Smooth muscle cell (in vitro differentiated cells): ENCODE data around the gene NCAPD3. TPM values are rescaled to one million over a fixed set of nuclear protein-coding genes. Genes with fewer than 3 reads are reported as not detected.

Experiments
- DNase-seq: peaks from one replicate; lab custom pipeline; 2025; ENCODE audit not compliant: unreplicated experiment; lab: John Stamatoyannopoulos, UW
- H2AFZ ChIP-seq: fragments of 200-600 bp; sonication (generic); 2 replicates; pipeline ENCODE4 v1.6.0; 2016; ENCODE audit warnings: antibody characterized with exemption, low read depth, mild to moderate bottlenecking
- H3F3A ChIP-seq: fragments of 200-600 bp; sonication (generic); 2 replicates; pipeline ENCODE4 v1.6.0; 2017; ENCODE audit warnings: antibody characterized with exemption, low read depth
- H3K27ac ChIP-seq: fragments of 200-600 bp; sonication (generic); 2 replicates; pipeline ENCODE4 v1.5.1; 2016; ENCODE audit warnings: low read depth, mild to moderate bottlenecking
- H3K27me3 ChIP-seq: fragments of 200-600 bp; sonication (generic); 2 replicates; pipeline ENCODE4 v1.6.1; 2016; ENCODE audit warnings: low read depth, mild to moderate bottlenecking
- H3K36me3 ChIP-seq: fragments of 200-600 bp; sonication (generic); 2 replicates; pipeline ENCODE4 v1.5.1; 2016; ENCODE audit warnings: low read depth
- H3K4me1 ChIP-seq: fragments of 200-600 bp; sonication (generic); 2 replicates; pipeline ENCODE4 v1.5.1; 2016; ENCODE audit warnings: low read depth
- H3K4me2 ChIP-seq: fragments of 200-600 bp; sonication (generic); 2 replicates; pipeline ENCODE4 v1.6.0; 2016; ENCODE audit warnings: mild to moderate bottlenecking
- H3K4me3 ChIP-seq: fragments of 200-600 bp; sonication (generic); 2 replicates; pipeline ENCODE4 v1.5.1; 2016; ENCODE audit warnings: mild to moderate bottlenecking
- H3K79me2 ChIP-seq: fragments of 200-600 bp; sonication (generic); 2 replicates; pipeline ENCODE4 v1.6.0; 2016; ENCODE audit warnings: low read depth, mild to moderate bottlenecking
- H3K9ac ChIP-seq: fragments of 200-600 bp; sonication (generic); 2 replicates; pipeline ENCODE4 v1.6.0; 2016; ENCODE audit warnings: low read depth
- H3K9me3 ChIP-seq: fragments of 200-600 bp; sonication (generic); replicated peaks from 2 replicates; pipeline ENCODE4 v1.5.1; 2016; ENCODE audit warnings: low read depth
- H4K20me1 ChIP-seq: fragments of 200-600 bp; sonication (generic); 2 replicates; pipeline ENCODE4 v1.6.0; 2016; ENCODE audit warnings: low read depth
- CTCF ChIP-seq: fragments of 200-600 bp; sonication (generic); IDR thresholded peaks from 2 replicates; pipeline ENCODE4 v1.5.1; 2017; ENCODE audit warnings: borderline replicate concordance, mild to moderate bottlenecking, antibody characterized with exemption; ENCODE audit not compliant: insufficient read depth, poor library complexity, severe bottlenecking
- WGBS: methylation state at CpG from one replicate; pipeline ENCODE4 v1.1.7; 2016; ENCODE audit warnings: low lambda C conversion rate; 5-methylcytosine and 5-hydroxymethylcytosine counted together
- polyA plus RNA-seq: library from polyadenylated mRNA; unstranded; fragments of >200 nt; fragmentation: Nextera tagmentation; extraction: Ambion mirVana; gene quantifications from 2 replicates; pipeline ENCODE4 v1.2.1, GENCODE V29; 2016
- total RNA-seq: library from RNA; depleted of rRNA; stranded (reverse); fragments of >200 nt; gene quantifications from 2 replicates; pipeline ENCODE4 v1.2.3, GENCODE V29; 2014

NCAPD3 gene
- total and polyA plus RNA-seq, 2 experiments from 2014 or later, result 6.6 to 11.0 TPM

DNA sequence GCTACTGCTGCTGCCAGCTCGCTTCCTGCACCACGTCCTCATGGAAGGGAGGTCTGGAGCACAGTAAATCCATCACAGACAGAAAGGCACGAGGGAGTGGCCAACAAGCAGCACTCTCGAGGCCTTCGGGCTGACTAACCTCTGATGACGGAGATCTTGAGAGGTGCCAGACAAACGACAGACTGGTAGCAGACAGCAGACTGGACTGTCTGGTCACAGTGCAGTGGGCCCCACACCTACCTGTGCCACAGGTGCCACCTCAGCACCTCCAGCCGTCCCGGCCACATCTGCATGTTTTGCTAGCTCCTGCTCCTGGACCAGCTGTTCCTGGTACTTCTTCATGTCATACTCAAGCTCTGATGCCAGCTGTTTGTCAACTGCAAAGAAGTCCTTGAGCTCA, 64.1 kb downstream of the NCAPD3 start:
- Histone ChIP-seq H3K9me3 (no peaks in the 10 kb centered on the region), H4K20me1 (no peaks in the 10 kb centered on the region), H3K4me3 (no peak overlapping the region), H3K27ac (no peak overlapping the region), H3K36me3 (no peaks in the 10 kb centered on the region), H3K27me3 (no peaks in the 10 kb centered on the region), H3K9ac (no peak overlapping the region), H2AFZ (no peak overlapping the region), H3K79me2 (no peaks in the 10 kb centered on the region), H3K4me1 (no peaks in the 10 kb centered on the region), H3K4me2 (no peak overlapping the region), H3F3A (no peaks in the 10 kb centered on the region)
- no peak for TF ChIP-seq CTCF
- WGBS, result 97% methylated on average over 9 of the region's 9 CpGs
- DNase-seq, result no peak

DNA sequence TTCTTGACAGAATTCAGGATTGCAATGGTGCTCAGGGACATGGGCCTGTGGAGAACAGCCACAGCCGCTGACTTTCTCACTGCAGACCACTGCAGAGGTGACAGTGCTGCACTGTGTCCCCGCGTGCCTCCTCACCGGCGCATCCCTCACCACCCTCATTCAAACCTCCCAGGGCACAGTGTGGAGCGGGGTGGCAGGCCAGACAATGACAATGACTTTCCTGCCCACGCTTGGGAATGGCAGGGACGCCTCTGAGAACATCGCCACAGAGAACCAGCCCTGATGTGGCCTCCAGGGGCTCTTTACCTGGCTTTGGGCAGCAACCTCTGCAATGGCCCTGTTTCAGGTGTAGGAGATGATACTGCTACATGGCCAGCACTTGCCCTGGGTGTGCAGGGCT, 65.7 kb downstream of the NCAPD3 start:
- Histone ChIP-seq H3K4me3 (no peak overlapping the region), H3K4me1 (no peaks in the 10 kb centered on the region), H3K27me3 (no peaks in the 10 kb centered on the region), H3K9me3 (no peaks in the 10 kb centered on the region), H3F3A (no peaks in the 10 kb centered on the region), H2AFZ (no peak overlapping the region), H4K20me1 (no peaks in the 10 kb centered on the region), H3K9ac (no peak overlapping the region), H3K79me2 (no peaks in the 10 kb centered on the region), H3K27ac (no peak overlapping the region), H3K36me3 (no peaks in the 10 kb centered on the region), H3K4me2 (no peak overlapping the region)
- 95% methylated on average over 9 of the region's 9 CpGs for WGBS
- no peak for DNase-seq
- TF ChIP-seq CTCF, result no peak

GRCh38 chr11:134157451-134157850, 66.3 kb downstream of the NCAPD3 start:
- Histone ChIP-seq H3K79me2 (no peaks in the 10 kb centered on the region), H3K27ac (no peak overlapping the region), H3K4me1 (no peaks in the 10 kb centered on the region), H3K4me3 (no peak overlapping the region), H2AFZ (no peak overlapping the region), H3K9ac (no peak overlapping the region), H3K27me3 (no peaks in the 10 kb centered on the region), H4K20me1 (no peaks in the 10 kb centered on the region), H3F3A (no peaks in the 10 kb centered on the region), H3K4me2 (no peak overlapping the region), H3K36me3 (no peaks in the 10 kb centered on the region), H3K9me3 (no peaks in the 10 kb centered on the region)
- DNase-seq, result no peak
- 86% methylated on average over 4 of the region's 4 CpGs for WGBS
- no peak for TF ChIP-seq CTCF
